Lower leg skin (tissue), 3 donors: Measurements from ENCODE around the gene MTARC1.

Source experiments
- POLR2A ChIP-seq, 2 donors: fragments of 450-650 bp; IDR thresholded peaks; one replicate each; pipeline ENCODE4 v1.6.1; 2016 to 2017; ENCODE audit warnings: antibody characterized with exemption in 2 of 2, mild to moderate bottlenecking in 1 of 2, moderate library complexity in 1 of 2
- TF ChIP-seq, protein P1 (sequence below), 3 donors: fragments of 450-650 bp; IDR thresholded peaks; one replicate each; pipeline ENCODE4 v1.5.1; 2016; ENCODE audit warnings: antibody characterized with exemption in 3 of 3, mild to moderate bottlenecking in 3 of 3, moderate library complexity in 2 of 3

- TF ChIP-seq, protein P1, sequence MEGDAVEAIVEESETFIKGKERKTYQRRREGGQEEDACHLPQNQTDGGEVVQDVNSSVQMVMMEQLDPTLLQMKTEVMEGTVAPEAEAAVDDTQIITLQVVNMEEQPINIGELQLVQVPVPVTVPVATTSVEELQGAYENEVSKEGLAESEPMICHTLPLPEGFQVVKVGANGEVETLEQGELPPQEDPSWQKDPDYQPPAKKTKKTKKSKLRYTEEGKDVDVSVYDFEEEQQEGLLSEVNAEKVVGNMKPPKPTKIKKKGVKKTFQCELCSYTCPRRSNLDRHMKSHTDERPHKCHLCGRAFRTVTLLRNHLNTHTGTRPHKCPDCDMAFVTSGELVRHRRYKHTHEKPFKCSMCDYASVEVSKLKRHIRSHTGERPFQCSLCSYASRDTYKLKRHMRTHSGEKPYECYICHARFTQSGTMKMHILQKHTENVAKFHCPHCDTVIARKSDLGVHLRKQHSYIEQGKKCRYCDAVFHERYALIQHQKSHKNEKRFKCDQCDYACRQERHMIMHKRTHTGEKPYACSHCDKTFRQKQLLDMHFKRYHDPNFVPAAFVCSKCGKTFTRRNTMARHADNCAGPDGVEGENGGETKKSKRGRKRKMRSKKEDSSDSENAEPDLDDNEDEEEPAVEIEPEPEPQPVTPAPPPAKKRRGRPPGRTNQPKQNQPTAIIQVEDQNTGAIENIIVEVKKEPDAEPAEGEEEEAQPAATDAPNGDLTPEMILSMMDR (IDR thresholded peaks at IDR 0.05) = no peak
- TF ChIP-seq POLR2A (IDR thresholded peaks at IDR 0.05) = no peak
Measured at GRCh38 chr1:220811695-220812094, 25.0 kb downstream of the MTARC1 start.
